Superior temporal gyrus (tissue), 1 donor: ENCODE data around the gene GPR183.

ENCODE experiments used
- DNase-seq: peaks from one replicate; pipeline ENCODE4 v3.0.0-alpha.2; 2016; ENCODE audit errors: extremely low spot score

The GPR183 gene

DNA sequence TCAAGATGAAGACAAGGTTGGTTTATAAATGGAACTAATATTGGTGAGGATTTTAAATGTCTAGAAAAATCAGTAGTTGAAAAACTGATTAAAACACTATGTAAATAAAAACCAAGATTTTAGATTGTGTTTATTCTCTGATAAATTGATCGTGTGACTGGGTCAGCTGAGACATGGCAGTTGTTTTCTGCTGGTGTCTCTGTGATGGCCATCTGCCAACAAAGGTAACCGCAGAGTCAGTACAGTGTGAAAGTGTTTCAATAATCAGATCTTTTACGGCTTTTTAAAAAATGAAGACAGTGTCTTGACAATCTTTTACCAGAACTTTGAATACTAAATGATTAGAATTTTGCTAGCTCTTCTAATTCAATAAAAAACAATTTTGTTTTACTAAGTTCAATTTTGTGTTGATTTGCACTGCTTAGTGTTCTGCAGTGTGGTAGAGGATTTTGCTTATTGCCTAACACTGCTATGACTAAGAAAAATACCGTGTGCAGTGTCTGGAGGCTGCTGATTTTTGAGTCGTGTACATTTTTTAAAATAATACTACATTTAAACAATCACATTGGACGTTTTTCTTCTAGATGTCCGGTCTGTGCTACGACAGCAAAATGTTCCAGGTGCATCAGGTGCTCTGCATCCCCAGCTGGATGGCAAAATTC is 32.7 kb upstream of the GPR183 start:
- no peak for DNase-seq

DNA sequence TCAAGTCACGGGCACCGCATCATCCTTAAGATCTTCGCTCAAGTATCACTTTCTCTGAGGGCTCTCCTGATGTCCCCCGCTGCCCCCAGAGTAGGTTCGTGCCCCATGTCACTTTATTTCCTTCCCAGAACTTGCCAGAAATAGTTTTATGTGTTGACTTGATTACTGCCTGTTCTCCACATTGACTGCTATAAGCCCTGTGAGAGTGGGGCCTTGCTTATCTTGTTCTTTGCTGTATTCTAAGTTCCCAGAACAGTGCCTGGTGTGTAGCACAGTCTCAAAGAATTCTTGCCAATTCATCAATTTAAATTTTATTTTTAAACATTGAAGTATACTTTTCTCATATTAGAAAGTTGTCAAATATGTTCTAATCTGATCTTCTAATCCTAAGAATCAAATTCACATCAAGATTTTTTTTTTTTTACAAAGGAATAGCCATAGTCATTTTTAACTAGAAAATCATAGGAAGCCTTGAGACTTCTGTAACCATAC is 32.1 kb upstream of the GPR183 start:
- no peak for DNase-seq

DNA sequence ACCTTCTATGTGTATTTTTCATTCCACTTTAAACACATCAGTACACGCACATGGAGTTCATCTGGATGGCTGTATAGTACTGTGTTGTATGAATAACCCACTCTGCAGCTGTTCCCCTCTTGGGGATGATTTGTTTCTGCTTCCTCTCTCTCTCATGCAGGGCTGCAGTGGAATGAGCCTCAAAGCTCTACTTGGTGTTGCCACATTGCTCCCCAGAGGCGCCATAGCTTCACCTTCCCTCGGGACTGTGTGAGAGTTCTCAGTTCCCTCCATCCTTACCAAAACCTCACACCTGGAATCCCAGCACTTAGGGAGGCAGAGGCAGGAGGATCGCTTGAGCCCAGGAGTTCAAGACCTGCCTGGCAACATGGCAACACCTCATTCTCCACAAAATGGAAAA is 28.4 kb upstream of the GPR183 start:
- no peak for DNase-seq

DNA sequence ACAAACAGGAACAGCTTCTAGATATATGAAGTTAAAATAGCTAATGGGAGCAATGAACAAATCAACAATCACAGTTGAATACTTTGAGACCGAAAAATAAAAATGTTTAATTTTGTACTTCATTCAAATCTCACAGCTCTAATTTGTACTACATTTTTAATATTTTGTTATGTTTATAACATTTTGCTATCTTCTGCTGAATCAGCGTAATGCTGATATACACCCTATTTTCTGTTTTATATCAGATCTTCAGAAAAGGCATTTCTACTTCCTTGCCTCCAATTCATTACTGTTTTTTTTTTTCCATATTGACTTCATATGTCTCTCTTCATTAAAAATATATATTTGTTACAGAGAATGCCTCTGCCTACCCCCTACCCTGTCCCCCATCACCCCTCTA is 27.9 kb upstream of the GPR183 start:
- DNase-seq, result no peak

DNA sequence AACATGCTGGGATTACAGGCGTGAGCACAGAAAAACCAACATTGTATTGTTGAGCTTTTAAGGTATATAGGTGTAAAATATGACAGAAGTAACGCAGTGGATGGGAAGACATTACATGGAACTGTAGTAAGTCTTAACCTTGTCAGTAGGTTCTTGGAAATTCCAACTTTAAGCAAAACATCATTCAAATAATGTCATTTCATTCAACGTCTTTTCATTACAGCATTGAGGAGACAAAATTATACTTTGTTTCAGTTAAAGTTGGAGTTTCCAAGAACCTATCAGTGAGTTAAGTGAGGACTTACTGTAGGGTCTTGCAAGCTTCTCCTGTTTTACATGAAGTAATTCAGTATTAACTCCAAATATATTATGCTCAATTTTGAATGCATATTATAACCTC is 27.0 kb upstream of the GPR183 start:
- no peak for DNase-seq

DNA sequence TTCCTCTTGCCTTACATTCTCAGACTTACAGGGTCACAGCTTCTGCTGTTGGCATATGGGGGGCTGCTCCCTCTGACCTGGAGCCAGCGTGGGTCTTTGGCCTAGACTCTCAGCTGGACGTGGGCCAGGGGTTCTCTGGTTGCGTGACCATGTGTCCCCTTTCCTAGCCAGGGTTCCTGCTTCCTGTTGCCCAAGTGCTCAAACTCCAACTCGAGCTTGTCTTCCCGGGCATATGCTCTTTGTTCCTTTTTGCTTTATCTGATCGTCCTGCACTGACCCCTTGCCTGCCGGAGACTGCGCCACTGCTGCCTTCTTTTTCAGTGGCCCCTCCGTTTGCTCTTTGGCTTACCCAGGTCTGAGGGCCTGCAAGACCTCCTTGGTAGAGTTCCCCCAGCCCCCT is 25.3 kb upstream of the GPR183 start:
- DNase-seq, result no peak

DNA sequence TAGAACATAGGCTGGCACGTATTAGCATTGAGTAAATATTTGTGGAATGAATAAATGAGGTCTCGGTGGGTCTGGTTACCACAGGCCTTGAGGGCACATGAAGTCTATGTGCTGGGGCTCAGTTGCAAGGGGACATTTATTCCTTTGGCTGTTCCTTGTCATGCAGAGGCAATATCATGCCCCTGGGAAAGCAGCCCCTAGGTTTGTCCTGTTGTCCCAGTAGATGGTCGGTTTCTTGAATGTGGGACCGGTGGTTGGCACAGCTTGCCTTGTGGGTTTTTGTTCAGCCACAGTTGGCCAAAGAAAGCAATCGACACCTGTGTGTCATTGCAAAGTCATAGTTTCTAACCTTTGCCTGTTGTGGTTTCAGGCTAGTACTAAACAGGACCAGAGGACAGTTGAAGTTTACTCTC is 24.7 kb upstream of the GPR183 start:
- DNase-seq, result no peak

DNA sequence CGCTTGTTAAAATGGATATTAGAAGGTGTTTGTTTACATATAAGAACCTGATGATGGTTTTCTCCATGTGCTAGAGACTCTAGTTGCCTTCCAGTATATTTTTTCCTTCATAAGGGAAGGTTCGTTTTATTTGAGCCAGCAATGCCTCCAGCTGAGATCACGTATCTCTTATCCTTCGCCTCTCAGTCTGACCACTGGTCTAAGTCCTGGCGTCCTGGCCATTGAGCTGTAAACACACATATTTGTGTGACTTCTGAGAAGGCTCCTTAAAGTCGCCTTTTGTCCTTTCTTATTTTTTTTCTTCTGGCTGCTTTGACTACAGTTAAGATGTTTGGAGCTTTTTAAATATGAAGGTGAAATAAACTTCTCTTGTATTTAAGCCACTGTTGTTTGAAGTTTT is 23.7 kb upstream of the GPR183 start:
- DNase-seq, result no peak

DNA sequence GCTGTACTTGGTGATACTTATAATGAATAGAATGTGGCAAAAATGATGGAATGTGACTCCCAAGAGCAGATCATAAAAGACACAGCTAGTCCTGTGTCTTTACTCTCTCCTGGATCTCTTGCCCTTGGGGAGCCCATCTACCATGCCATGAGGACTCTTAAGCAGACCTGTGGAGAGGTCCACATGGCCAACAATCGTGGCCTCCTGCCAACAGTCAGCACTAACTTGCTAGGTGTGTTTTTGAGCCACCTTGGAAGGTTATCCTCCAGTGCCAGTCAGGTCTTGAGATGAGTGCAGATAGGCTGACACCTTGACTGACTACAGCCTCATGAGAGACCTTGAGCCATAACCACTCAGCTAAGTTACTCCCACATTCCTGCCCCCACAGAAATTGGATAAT is 22.3 kb upstream of the GPR183 start:
- no peak for DNase-seq

DNA sequence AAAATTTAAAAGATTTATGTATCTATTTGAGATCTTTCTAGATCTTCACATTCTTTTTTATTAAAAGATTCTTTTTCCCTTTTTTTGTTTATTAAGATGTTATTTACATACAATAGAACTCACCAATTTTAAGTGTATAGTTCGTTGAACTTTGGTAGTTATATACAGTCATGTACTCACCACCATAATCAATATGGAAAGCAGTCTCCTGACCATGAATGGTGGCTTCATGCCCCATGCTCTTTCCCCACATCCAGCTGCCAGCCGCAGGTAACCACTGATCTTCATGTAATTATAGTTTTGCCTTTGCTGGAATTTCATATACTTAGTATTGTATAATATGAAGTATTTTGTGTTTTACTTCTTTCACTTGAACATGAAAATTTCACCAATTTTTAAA is 20.6 kb upstream of the GPR183 start:
- no peak for DNase-seq

DNA sequence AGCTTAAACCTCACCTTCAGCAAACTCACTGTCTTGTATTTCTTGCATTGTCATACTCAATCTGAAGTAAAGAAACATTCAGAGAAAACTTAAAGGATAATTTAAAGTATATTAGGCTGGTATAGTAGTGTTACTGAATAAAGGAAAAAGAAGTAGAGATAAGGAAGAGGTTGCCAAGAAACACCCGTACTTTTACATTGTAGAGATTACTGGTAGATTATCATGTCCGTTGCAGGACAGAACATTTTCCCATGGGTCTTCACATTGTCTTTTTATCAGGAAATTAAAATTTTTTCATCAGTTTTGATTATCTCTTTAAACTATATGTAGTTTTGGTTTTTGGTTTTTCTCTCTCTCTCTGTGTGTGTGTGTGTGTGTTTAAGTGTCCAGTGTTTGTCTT is 19.9 kb upstream of the GPR183 start:
- no peak for DNase-seq

DNA sequence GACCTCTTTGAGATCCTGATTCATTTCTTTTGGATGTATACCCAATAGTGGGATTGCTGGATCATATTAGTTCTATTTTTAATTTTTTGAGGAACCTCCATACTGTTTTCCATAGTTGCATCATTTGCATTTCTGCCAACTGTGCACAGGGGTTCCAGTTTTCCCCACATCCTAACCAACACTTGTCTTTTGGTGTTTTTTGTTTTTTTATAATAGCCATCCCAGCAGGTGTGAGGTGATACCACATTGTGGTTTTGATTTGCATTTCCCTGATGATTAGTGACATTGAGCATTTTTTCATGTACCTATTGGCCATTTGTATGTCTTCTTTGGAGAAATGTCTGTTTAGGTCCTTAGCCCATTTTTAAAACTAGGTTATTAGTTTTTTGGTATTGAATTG is 18.8 kb upstream of the GPR183 start:
- no peak for DNase-seq

DNA sequence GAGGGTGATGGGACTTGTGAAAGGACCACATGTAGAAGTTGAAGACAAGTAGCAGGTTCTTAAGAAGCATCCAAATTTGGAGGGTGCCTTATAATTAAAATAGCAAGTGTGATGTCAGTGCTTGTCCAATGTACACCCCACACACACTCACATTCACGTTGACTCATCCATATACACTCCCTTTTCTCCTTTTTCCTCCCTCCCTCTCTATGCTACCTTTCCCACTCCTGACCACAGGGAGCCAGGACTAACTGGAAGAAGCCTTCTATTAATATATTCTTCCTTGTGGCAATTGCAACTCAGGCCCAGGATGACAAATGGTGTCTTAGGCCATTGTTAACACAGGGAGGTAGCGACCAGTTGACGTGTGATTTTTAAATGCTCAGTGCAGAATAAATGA is 16.3 kb upstream of the GPR183 start:
- DNase-seq, result no peak

DNA sequence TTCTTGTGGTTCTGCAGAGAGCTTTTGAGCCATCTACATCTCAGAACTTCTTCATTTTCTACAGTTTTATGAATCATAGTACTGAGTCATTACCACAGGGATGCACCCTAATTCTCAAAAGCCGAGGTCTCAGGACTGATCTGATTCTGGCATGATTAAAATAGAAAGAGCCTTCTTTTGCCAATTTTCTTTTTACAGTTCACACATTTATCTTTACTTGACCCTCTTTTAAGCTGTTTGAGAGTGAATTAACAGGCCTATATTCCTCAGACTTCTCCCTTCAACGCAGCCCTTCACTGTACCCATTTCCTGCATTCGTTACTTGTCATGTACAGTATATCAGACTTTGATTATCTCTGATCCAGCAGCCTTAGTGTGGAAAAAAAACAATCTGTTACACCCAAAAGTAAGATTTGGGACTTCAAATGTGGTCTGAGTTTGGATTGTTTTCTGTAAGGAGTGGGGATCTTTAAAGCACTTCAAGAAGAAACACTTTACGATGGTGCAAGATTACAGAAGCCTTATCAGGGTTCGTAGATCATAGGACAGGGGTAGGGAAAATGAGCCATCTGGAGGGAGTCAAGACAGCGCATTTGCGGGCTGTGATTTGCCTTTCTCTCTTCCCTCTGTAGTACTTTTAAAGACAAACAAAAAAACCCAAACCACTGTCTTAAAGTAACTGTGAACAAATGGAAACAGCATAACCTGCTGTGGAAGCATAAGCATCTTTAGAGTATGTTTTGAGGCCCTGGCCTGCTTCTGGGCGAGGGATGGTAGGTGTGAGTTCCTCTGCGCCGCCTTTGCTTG is 15.3 kb upstream of the GPR183 start:
- peak; percentile 44 for DNase-seq

DNA sequence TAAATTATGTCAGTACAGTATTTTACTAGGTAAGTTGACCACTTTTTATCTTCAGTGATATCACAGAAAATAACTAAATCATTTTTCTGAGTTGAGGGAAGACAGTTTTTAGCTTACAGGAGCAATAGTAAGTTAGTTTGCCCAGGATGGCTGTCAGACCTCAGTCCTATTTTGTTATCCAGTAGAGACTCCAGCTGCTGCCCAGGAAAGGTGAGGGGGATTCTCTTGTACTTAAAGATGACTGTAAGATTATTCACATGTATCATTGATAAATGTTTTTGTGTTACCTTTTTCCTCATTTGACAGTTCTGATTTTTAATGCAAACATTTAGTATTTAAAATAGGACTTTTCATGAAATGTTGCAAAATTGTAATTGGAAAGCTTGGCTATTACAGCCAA is 14.5 kb upstream of the GPR183 start:
- no peak for DNase-seq

DNA sequence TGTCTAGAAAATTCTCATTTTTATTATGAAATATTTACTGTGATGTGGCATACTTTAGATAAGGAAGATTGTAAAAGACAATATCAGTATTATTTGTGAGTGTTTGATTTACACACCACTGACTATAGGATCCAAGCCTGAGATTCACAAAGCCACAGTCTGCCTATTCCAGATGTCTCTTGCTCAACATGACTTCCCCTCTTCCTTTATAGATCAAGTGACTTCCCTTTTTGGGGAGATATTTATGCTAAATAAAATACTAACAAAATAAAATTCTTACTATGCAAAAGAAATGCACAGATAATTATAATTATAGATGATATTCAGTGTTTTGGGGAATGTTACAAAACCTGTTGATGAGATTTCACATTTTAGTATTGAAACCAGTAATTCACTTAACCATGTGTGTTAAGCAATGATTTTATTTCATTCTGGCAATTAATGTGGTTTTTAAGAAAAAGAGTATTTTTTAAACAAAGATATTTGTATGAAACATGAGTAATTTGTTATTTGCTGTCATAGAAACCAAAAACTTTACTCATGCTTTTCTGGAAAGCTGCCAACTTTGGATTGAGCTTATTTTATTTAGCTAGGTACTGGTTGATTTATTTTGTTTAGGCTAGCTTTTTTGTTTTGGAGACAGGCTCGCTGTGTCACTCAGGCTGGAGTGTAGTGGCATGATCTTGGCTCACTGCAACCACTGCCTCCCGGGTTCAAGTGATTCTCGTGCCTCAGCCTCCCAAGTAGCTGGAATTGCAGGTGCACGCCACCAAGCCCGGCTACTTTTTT is 13.7 kb upstream of the GPR183 start:
- DNase-seq, result no peak

DNA sequence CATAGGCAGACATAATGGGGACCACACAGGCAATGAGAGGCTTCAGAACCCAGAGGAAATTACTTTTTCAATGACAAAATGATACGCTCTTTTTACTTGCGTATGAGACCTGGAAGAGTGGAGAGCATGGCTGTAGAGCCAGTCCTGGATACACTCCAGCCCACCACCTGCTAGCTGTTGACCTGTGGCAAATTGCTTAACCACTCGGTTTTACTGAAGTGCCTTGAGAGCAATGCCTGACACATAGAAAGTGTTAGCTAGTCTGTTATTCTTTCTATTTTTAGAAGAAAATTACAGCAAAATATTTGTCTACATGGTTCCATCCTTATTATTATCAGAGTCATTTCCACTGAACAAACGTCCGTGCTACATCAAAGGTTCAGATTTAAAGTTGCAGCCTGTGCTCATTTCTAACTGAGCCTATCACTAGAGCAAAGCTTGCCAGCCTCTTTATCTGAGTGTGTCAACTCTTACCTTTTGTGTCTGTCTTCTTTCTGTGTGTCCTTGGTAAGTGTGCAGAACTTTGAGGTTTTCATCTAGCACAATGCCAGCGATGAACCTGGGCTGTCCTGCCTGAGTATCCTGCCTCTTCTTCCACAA is 9.6 kb upstream of the GPR183 start:
- no peak for DNase-seq

DNA sequence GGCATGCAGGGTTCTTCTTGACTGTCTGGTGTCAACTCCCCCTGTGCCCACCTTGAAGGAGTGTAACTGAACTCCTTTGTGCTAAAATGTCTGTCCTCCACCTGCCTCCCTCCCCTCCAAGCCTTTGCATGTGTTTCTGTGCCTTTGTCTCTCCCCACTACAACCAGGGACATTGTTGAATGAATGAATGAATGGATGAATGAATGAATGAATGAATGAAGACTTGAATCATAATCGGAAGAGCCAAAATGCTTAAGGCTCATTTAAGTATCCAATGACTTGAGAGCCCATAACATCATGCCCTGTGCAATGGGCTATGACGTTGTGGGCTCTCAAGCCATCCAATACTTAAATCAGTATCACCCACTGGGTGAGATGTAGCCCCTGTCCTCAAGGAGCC is 9.0 kb upstream of the GPR183 start:
- DNase-seq, result no peak

DNA sequence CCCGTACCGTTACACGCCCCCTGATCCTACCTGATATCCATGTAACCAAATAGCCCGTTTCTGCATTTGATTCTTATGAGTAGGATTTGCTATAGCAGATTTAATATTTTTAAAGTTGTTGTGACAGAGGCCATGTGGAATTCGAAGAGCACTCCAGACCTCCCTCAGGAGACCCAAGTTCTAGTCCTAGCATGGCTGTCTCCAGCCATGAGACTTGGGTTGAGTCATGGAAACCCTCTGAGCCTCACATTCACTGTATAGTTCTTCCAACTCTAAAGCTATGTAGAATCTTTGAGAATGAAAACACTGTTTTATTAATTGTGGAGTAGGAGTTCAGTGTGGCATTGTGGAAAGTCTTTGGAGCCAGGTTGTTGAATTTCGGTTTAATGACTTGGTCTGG is 8.0 kb upstream of the GPR183 start:
- no peak for DNase-seq

DNA sequence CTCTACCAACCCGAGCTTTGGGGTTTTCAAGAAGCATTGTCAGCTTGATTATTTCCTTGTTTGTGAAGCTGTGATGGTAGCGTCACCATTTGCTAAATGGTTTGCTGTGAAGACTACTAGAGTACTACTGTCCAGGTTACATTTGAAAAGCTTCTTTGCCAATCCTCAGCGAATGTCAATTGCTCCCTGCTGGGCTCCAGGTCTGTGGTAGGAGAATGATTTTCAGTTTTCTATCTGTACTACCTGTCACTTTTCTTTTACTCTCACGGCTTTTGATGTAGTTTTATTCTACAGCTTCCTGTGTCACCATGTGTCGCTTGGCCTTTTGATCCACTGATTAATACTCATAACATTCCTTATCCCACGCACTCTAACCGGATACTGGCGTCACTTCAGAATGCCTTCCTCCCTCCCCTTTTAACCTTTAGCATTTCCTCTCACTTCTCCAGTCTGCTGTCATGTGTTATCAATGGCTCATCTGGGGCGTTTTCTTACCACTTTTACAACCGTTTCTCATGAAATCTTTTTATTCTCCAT is 7.5 kb upstream of the GPR183 start:
- no peak for DNase-seq

DNA sequence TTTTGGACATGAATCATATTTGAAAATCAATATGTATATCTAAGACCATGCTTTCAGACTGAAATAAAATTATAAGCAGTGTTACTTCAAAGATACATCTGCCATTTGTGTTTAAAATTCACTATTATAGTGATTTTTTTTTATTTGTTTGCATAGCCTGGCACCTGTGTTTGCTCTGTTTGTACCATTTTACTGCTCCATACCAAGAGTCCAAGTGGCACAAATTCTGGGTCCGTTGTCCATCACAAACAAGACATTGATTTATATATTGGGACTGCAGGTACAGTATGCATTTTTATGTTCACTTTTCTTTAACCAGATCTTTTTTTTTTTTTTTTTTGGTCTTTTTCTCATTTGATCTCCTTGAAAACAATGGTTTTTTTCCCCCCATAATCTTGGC is 6.7 kb upstream of the GPR183 start:
- DNase-seq, result no peak

DNA sequence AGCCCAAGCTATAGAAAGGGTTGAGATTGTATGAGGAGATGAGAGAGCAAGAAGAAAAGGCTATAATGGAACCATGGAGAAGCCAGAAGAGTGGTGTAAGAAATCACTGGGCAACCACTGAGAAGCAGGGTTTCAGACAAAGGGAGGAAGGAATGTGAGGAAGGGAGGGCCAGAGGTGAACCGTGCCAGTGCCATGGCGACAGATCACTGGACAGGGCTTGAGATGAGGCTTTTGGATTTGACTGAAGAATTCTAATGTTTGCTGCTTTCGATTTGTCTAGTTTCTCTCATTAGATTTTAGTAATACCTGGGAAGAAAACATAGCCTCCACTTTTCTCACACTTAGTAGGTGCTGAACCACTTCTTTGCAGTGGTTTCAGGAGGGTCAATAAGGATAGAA is 6.3 kb upstream of the GPR183 start:
- DNase-seq, result no peak
